Measurements from ENCODE around the gene CRTC3.

- no peak for TF ChIP-seq MYC (IDR thresholded peaks at IDR 0.05; ENCODE audit: low read depth, low read length)
- TF ChIP-seq, protein P1, sequence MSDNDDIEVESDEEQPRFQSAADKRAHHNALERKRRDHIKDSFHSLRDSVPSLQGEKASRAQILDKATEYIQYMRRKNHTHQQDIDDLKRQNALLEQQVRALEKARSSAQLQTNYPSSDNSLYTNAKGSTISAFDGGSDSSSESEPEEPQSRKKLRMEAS (IDR thresholded peaks at IDR 0.05; ENCODE audit: low read depth, low read length), result no peak
These were observed 9.4 kb upstream of the CRTC3 start for GRCh38 chr15:90520365-90520764.

Data from NB4 (cell line).